Epithelial cell of proximal tubule (primary cell): ENCODE measurements around the gene EDARADD. TPM values are rescaled to one million over a fixed set of nuclear protein-coding genes. Genes with fewer than 3 reads are reported as not detected.
"Not testable (repeated sequence)": the region's sequence is repeated elsewhere in the genome, so short reads cannot be mapped to it uniquely, and the experiment has no call there.

Source experiments
- DNase-seq: peaks from one replicate; pipeline ENCODE4 v3.0.0-alpha.2; 2011; ENCODE audit warnings: low read depth
- H3K4me3 ChIP-seq: 2 replicates; pipeline ENCODE4 v1.5.1; 2011; ENCODE audit warnings: low read depth, mild to moderate bottlenecking, low read length
- CTCF ChIP-seq: conservative IDR thresholded peaks from 2 replicates; pipeline ENCODE4 v1.5.1; 2012; ENCODE audit warnings: low read depth, mild to moderate bottlenecking, low read length
- total RNA-seq: library from RNA; depleted of rRNA; stranded (reverse); fragments of >200 nt; gene quantifications from 2 replicates; pipeline ENCODE4 v1.2.3, GENCODE V29; 2015

The EDARADD gene
- total RNA-seq, 1 donor from 2014 or later = 1.1 TPM

DNA sequence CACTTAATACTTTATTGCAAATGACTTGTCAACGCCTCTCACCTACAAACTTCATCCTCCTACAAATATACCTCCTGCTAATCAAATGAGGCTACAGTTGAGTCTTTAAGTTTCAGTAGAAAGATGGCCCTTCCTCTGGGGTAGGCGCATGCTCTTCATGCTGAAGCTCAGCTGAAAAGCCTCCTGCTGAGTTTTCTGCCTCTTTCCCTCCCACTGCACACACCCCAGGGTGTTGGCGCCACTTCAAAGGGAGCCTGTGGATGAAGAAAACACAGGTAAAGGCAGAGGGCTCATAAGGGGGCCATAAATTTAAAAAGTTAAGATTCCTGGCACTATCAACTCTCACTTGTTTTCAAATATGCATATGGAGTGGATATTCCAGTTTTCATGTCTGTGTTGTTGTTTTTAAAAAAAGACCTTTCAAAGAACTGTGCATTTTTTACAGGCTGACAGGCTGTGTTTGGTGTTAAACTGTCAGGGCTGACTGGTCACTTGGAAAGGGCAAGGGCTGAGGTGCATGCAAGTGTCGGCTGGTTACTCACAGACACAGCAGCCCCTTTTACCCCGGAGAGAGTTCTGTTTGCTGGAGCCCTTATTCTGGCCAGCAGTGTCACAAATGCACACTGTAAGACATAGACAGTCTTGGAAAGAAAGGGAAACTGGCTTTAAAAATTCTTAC is 86.8 kb downstream of the EDARADD start:
- no peak for TF ChIP-seq CTCF
- DNase-seq = no peak
- no peak overlapping the region for H3K4me3 ChIP-seq

GRCh38 chr1:236484310-236484971 is 90.4 kb downstream of the EDARADD start:
- no peak for DNase-seq

DNA sequence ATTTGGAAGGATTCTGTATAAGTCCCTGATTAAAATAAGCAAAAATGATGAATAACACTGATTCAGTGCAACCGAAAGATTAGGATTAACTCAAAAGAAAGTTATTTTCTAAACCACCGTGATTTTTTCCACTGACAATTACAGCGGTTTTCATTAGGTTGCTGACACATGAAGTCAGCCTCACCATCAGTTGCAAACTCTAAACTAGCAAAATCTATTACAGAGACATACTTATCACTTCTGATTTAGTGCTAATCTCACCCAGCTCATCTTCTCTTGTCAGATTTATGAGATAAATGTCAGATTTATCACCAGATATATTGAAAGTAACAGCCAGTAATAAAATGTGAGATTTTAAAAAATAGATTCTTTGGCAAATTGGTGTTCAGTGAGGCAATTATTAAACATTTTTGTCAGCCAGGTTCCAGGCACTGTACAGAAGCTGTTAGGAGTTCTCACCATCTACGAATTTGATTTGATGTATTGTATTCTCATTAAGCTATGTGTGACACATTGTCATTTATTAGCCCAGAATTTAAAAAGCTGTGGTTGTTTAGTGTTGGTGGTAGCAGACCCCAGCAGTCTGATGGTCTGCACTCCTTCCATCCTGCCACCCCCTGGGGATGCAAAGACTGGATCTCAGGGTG is 92.4 kb downstream of the EDARADD start:
- TF ChIP-seq CTCF = no peak
- H3K4me3 ChIP-seq = no peak overlapping the region
- no peak for DNase-seq

More at GRCh38 chr1:236484310-236484971, 90.4 kb downstream of the EDARADD start:
- H3K4me3 ChIP-seq = no peak overlapping the region
- TF ChIP-seq CTCF = no peak

GRCh38 chr1:236489161-236489560 is 95.1 kb downstream of the EDARADD start:
- not testable (repeated sequence) for DNase-seq

GRCh38 chr1:236489710-236490377 is 95.8 kb downstream of the EDARADD start:
- no peak for DNase-seq
- peak; percentile 56 for TF ChIP-seq CTCF
- H3K4me3 ChIP-seq = no peak overlapping the region

More at GRCh38 chr1:236489161-236489560, 95.1 kb downstream of the EDARADD start:
- not testable (repeated sequence) for H3K4me3 ChIP-seq

GRCh38 chr1:236491469-236492136 is 97.5 kb downstream of the EDARADD start:
- no peak for DNase-seq
- no peak overlapping the region for H3K4me3 ChIP-seq
- TF ChIP-seq CTCF = no peak

- TF ChIP-seq CTCF = no peak
- H3K4me3 ChIP-seq = no peak overlapping the region
- no peak for DNase-seq
These were observed 98.3 kb downstream of the EDARADD start for GRCh38 chr1:236492378-236492777.
